ENCODE measurements around the gene PRDM12. TPM values are rescaled to one million over a fixed set of nuclear protein-coding genes. Genes with fewer than 3 reads are reported as not detected.
A peak's percentile ranks its signal among the peaks of the same experiment; 100 is the strongest.

The PRDM12 gene
- total RNA-seq, 2 donors from 2014 or later, result not detected

DNA sequence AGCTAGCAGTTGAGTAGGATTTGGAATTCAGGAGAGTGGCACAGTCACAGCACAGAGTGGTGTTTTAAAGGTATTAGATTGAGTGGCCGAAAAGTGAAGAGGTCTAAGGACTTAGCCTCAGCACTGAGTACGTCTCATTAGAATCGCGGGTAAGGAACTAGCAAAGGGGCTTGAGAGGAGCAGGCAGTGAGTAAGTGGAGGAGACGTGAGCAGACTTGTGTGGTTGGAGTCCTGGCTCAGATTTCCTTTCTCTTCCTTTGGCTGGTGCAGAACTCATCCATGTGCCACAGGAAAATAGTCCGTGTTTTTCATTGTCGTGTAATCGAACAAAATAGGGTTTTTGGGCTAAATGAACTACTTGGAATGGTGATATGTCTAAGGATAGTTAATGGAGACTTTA is 32.6 kb downstream of the PRDM12 start:
- no peak for DNase-seq (ENCODE audit: low spot score)
- H3K27ac ChIP-seq, result no peak overlapping the region
- no peaks in the 10 kb centered on the region for H3K27me3 ChIP-seq (replicated peaks; ENCODE audit: insufficient read depth)
- no peaks in the 10 kb centered on the region for H3K4me1 ChIP-seq (replicated peaks)
- 92% methylated on average over 8 of the region's 8 CpGs for WGBS
- no peak for TF ChIP-seq POLR2AphosphoS5 (IDR thresholded peaks at IDR 0.05)
- no peak for TF ChIP-seq POLR2A (IDR thresholded peaks at IDR 0.05)
- no peak for TF ChIP-seq CTCF (IDR thresholded peaks at IDR 0.05)
- no peak overlapping the region for H3K4me3 ChIP-seq
- no peaks in the 10 kb centered on the region for H3K36me3 ChIP-seq
- intact Hi-C loops (cut with DNase I), result no loop called here
- H3K9me3 ChIP-seq, result no peaks in the 10 kb centered on the region

DNA sequence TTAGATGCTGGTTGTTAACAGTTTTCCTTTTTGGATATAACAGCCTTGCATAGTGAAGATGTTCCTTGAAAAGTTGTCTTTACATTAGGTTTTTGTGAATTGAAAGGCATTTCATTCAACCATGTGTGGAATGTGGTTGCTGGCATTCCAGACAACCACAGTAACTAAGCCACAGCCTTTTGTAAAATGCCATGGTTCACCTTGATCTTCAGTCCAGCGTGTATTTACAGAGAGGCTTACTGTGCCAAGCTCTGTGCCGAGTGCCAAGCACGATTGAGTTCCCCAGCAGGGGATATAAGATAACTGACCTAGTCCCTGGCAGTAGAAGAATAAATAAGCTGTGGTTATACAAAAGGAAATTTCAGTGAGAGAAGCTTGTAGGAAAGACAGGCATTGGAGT is 34.1 kb downstream of the PRDM12 start:
- Histone ChIP-seq H3K27ac (no peak overlapping the region), H3K36me3 (no peaks in the 10 kb centered on the region), H3K4me1 (replicated peaks) (no peaks in the 10 kb centered on the region), H3K9me3 (no peaks in the 10 kb centered on the region), H3K27me3 (replicated peaks; ENCODE audit: insufficient read depth) (no peaks in the 10 kb centered on the region), H3K4me3 (no peak overlapping the region)
- TF ChIP-seq CTCF (IDR thresholded peaks at IDR 0.05) (no peak), POLR2AphosphoS5 (IDR thresholded peaks at IDR 0.05) (no peak), POLR2A (IDR thresholded peaks at IDR 0.05) (no peak)
- intact Hi-C loops (cut with DNase I), result no loop called here
- DNase-seq (ENCODE audit: low spot score), result no peak
- WGBS, result 27% methylated on average over 3 of the region's 3 CpGs

DNA sequence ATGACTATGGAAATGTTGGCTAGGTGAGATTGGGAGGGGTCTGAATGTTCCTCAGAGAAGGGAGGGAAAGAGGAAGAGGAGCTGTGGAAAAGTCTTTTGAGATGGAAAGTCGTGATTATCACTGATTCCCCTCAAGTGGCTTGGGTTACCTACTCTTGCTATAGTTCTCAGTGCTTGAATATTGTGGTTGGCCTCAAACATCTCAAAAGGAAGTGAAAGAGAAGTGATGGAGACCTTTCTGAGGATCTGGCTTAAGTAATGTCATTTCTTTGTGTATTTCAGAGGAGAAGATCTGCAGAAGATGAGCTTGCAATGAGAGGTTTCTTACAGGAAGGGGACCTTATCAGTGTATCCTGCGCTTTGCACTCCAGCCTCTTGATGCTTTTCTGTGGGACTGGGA is 34.7 kb downstream of the PRDM12 start:
- H3K36me3 ChIP-seq, result no peaks in the 10 kb centered on the region
- H3K27ac ChIP-seq, result no peak overlapping the region
- no peaks in the 10 kb centered on the region for H3K4me1 ChIP-seq (replicated peaks)
- H3K9me3 ChIP-seq, result no peaks in the 10 kb centered on the region
- TF ChIP-seq CTCF (IDR thresholded peaks at IDR 0.05), result no peak
- no peak for TF ChIP-seq POLR2AphosphoS5 (IDR thresholded peaks at IDR 0.05)
- no peak for TF ChIP-seq POLR2A (IDR thresholded peaks at IDR 0.05)
- no peak for DNase-seq (ENCODE audit: low spot score)
- H3K27me3 ChIP-seq (replicated peaks; ENCODE audit: insufficient read depth), result no peaks in the 10 kb centered on the region
- intact Hi-C loops (cut with DNase I), result no loop called here
- H3K4me3 ChIP-seq, result no peak overlapping the region
- WGBS, result 88% methylated on average over 2 of the region's 2 CpGs

- Histone ChIP-seq H3K4me1 (replicated peaks) (no peaks in the 10 kb centered on the region), H3K4me3 (no peak overlapping the region), H3K27me3 (replicated peaks; ENCODE audit: insufficient read depth) (no peaks in the 10 kb centered on the region), H3K9me3 (no peaks in the 10 kb centered on the region), H3K36me3 (no peaks in the 10 kb centered on the region), H3K27ac (peak overlapping the region in 1 of 2 donors; percentile 14)
- intact Hi-C loops (cut with DNase I), result loop anchor here (2.0 to 5.0 kb wide), 4 partner anchors 66 to 296 kb away; no protein-coding TSS in a partner anchor
- DNase-seq (ENCODE audit: low spot score), result peak; percentile 84
- WGBS, result 34% methylated on average over 13 of the region's 13 CpGs
- TF ChIP-seq POLR2AphosphoS5 (IDR thresholded peaks at IDR 0.05) (peak; percentile 74), POLR2A (IDR thresholded peaks at IDR 0.05) (no peak), CTCF (IDR thresholded peaks at IDR 0.05) (peak; percentile 83 to 94 (median 90))
Measured at GRCh38 chr9:130701059-130702022, 36.9 kb downstream of the PRDM12 start.
